Myocyte (in vitro differentiated cells): ENCODE data around the gene GAL. TPM values are rescaled to one million over a fixed set of nuclear protein-coding genes. Genes with fewer than 3 reads are reported as not detected.
"Not testable (repeated sequence)": the region's sequence is repeated elsewhere in the genome, so short reads cannot be mapped to it uniquely, and the experiment has no call there.

Experiments used
- DNase-seq: peaks from one replicate; pipeline ENCODE4 v3.0.0-alpha.2; 2012; ENCODE audit warnings: low read depth
- polyA plus RNA-seq: library from polyadenylated mRNA; unstranded; fragments of >200 nt; gene quantifications from one replicate; pipeline ENCODE4 v1.2.1, GENCODE V29; 2012; ENCODE audit warnings: missing spikeins
- total RNA-seq: library from RNA; depleted of rRNA; stranded (reverse); fragments of >200 nt; gene quantifications from 2 replicates; pipeline ENCODE4 v1.2.3, GENCODE V29; 2014

GAL gene
- not detected in 2 replicates for total RNA-seq
- 0.39 TPM for polyA plus RNA-seq

- no peak for DNase-seq
Observed at GRCh38 chr11:68684385-68685356, at the start of gene GAL. TSS of gene GAL (plus strand) at chr11:68684544. CDS start at chr11:68684924, 380 bp downstream.

GRCh38 chr11:68634606-68635005 is 49.7 kb upstream of the GAL start:
- not testable (repeated sequence) for DNase-seq

GRCh38 chr11:68635172-68635571 is 49.2 kb upstream of the GAL start:
- not testable (repeated sequence) for DNase-seq

- not testable (repeated sequence) for DNase-seq
Observed at GRCh38 chr11:68635883-68636282, 48.5 kb upstream of the GAL start.

GRCh38 chr11:68639322-68639721 is 45.0 kb upstream of the GAL start:
- not testable (repeated sequence) for DNase-seq

- DNase-seq: no peak
Observed at GRCh38 chr11:68641880-68642279, 42.5 kb upstream of the GAL start.

GRCh38 chr11:68643585-68643984 is 40.8 kb upstream of the GAL start:
- DNase-seq: peak; percentile 9

GRCh38 chr11:68646832-68647231 is 37.5 kb upstream of the GAL start:
- no peak for DNase-seq

GRCh38 chr11:68649851-68650555 is 34.3 kb upstream of the GAL start:
- DNase-seq: no peak

- DNase-seq: no peak
Observed at GRCh38 chr11:68650801-68651200, 33.5 kb upstream of the GAL start.

GRCh38 chr11:68651208-68651984 is 32.9 kb upstream of the GAL start:
- no peak for DNase-seq

GRCh38 chr11:68651985-68652682 is 32.2 kb upstream of the GAL start:
- DNase-seq: no peak

GRCh38 chr11:68652683-68653156 is 31.6 kb upstream of the GAL start:
- no peak for DNase-seq

GRCh38 chr11:68653486-68654430 is 30.6 kb upstream of the GAL start:
- no peak for DNase-seq

- DNase-seq: no peak
Observed at GRCh38 chr11:68654978-68655377, 29.4 kb upstream of the GAL start.

- no peak for DNase-seq
Observed at GRCh38 chr11:68655406-68655805, 28.9 kb upstream of the GAL start.

- DNase-seq: no peak
Observed at GRCh38 chr11:68655806-68656205, 28.5 kb upstream of the GAL start.

GRCh38 chr11:68657021-68657780 is 27.1 kb upstream of the GAL start:
- no peak for DNase-seq

GRCh38 chr11:68658097-68658496 is 26.2 kb upstream of the GAL start:
- DNase-seq: no peak
